K562 (cell line): ENCODE measurements around the gene PHF12. TPM values are rescaled to one million over a fixed set of nuclear protein-coding genes. Genes with fewer than 3 reads are reported as not detected.

Experiments used
- ATAC-seq: fragments of 200-7000 bp; cut with Tn5 transposase; 3 replicates; pipeline ENCODE4 v1.9.1; 2020; ENCODE audit warnings: moderate library complexity
- BruUV-seq: library from RNA; stranded (reverse); fragments of 400-500 nt; replicated peaks from 2 replicates; lab custom pipeline; 2021; lab: Mats Ljungman, UMichigan
- CTCF ChIA-PET: fragments of 300-600 bp; formaldehyde crosslinking; extraction: SDS; loops from one replicate; lab custom pipeline; 2021; ENCODE audit warnings: low intra/inter-chr PET ratio; lab: Yijun Ruan, JAX
- POLR2A ChIA-PET: fragments of 300-600, 350-650 bp; sonication (Branson Sonifier 250); formaldehyde crosslinking; extraction: SDS; loops from one replicate; lab custom pipeline; 2021; ENCODE audit warnings: antibody characterized with exemption, inconsistent platforms; lab: Yijun Ruan, JAX
- DNase-seq, 4 experiments: peaks; one replicate each; pipeline versions ENCODE4 v3.0.0 to v3.0.0-alpha.2; 2011 to 2018; ENCODE audit warnings: low spot score in 3 of 4, mixed read lengths in 3 of 4; ENCODE audit errors: extremely low read depth in 1 of 4
- FAIRE-seq: peaks from 2 replicates; lab custom pipeline; 2011; peaks lifted over from hg19 to GRCh38; lab: Jason Lieb, UNC
- H2AFZ ChIP-seq: 2 replicates; pipeline ENCODE4 v1.6.0; 2011; ENCODE audit warnings: low read depth, low read length, control low read depth, inconsistent platforms
- H3K27ac ChIP-seq: fragments of 200-600 bp; 3 replicates; pipeline ENCODE4 v1.8.0; 2011; ENCODE audit warnings: low read depth, mild to moderate bottlenecking, control low read depth, inconsistent platforms, low read length, moderate library complexity, mixed read lengths; ENCODE audit errors: extremely low read depth
- H3K27me3 ChIP-seq, 2 experiments: fragments of 300-600 bp in 1 of 2; 2 replicates in 1 of 2; 3 replicates in 1 of 2; pipeline versions ENCODE4 v1.6.0 to v1.8.0; 2011; ENCODE audit warnings: inconsistent platforms in 2 of 2, low read length in 2 of 2, mild to moderate bottlenecking in 1 of 2, mixed read lengths in 1 of 2, moderate library complexity in 1 of 2; ENCODE audit not compliant: control insufficient read depth in 2 of 2, insufficient read depth in 2 of 2
- H3K36me3 ChIP-seq: fragments of 300-600 bp; 3 replicates; pipeline ENCODE4 v1.8.0; 2011; ENCODE audit warnings: mild to moderate bottlenecking, low read length, inconsistent platforms; ENCODE audit not compliant: control insufficient read depth, insufficient read depth
- H3K4me1 ChIP-seq, 2 experiments: fragments of 200-600 bp in 1 of 2; replicated peaks in 1 of 2; 2 replicates in 1 of 2; 3 replicates in 1 of 2; pipeline versions ENCODE4 v1.5.1 to v1.8.0; 2011; ENCODE audit warnings: inconsistent platforms in 2 of 2, low read length in 2 of 2, mild to moderate bottlenecking in 1 of 2, mixed read lengths in 1 of 2, moderate library complexity in 1 of 2; ENCODE audit not compliant: control insufficient read depth in 2 of 2, insufficient read depth in 2 of 2
- H3K4me2 ChIP-seq: 2 replicates; pipeline ENCODE4 v1.6.1; 2011; ENCODE audit warnings: low read length, control low read depth, inconsistent platforms, mixed read lengths; ENCODE audit not compliant: insufficient read depth
- H3K4me3 ChIP-seq: fragments of 200-600 bp; sonication (generic), shearing (Covaris generic); 2 replicates; pipeline ENCODE4 v1.5.1; 2016; ENCODE audit warnings: control low read depth, inconsistent platforms
- H3K79me2 ChIP-seq: fragments of 200-600 bp; 3 replicates; pipeline ENCODE4 v1.8.0; 2011; ENCODE audit warnings: low read length, inconsistent platforms; ENCODE audit not compliant: control insufficient read depth, insufficient read depth
- H3K9ac ChIP-seq, 2 experiments: 2 replicates each; pipeline versions ENCODE4 v1.6.0 to v1.6.1; 2011; ENCODE audit warnings: low read depth in 2 of 2, low read length in 2 of 2, control low read depth in 1 of 2, inconsistent platforms in 1 of 2, mild to moderate bottlenecking in 1 of 2, mixed read lengths in 1 of 2; ENCODE audit not compliant: insufficient read depth in 1 of 2
- H3K9me1 ChIP-seq: one replicate; pipeline ENCODE4 v1.6.0; 2011; ENCODE audit warnings: inconsistent platforms, mild to moderate bottlenecking, low read length, moderate library complexity; ENCODE audit not compliant: control insufficient read depth, insufficient read depth
- H3K9me3 ChIP-seq: replicated peaks from 2 replicates; pipeline ENCODE4 v1.5.1; 2011; ENCODE audit warnings: low read depth, low read length, inconsistent platforms; ENCODE audit not compliant: control insufficient read depth, insufficient read depth
- H4K20me1 ChIP-seq: replicated peaks from 2 replicates; pipeline ENCODE4 v1.6.1; 2011; ENCODE audit warnings: low read length, inconsistent platforms, mixed read lengths; ENCODE audit not compliant: control insufficient read depth, insufficient read depth
- CBFA2T3 ChIP-seq: fragments of 450-650 bp; IDR thresholded peaks from 2 replicates; pipeline ENCODE4 v1.6.1; 2017
- CXXC5 ChIP-seq: fragments of 250-450 bp; sonication (Bioruptor Pico); IDR thresholded peaks from 2 replicates; pipeline ENCODE4 v1.8.0; 2022; ENCODE audit warnings: inconsistent platforms, mild to moderate bottlenecking, moderate library complexity
- E2F3 ChIP-seq: fragments of 250-450 bp; sonication (Bioruptor Pico); IDR thresholded peaks from 2 replicates; pipeline ENCODE4 v1.4.0; 2020; ENCODE audit warnings: mild to moderate bottlenecking
- FOXK2 ChIP-seq, 2 experiments: fragments of 450-650 bp; IDR thresholded peaks in 1 of 2; conservative IDR thresholded peaks in 1 of 2; 2 replicates each; pipeline ENCODE4 v1.6.1; 2016; ENCODE audit warnings: low read depth in 2 of 2, mild to moderate bottlenecking in 1 of 2
- KDM2B ChIP-seq: fragments of 250-450 bp; sonication (Bioruptor Pico); IDR thresholded peaks from 2 replicates; pipeline ENCODE4 v1.8.0; 2021; ENCODE audit warnings: mild to moderate bottlenecking, moderate library complexity
- KHSRP ChIP-seq: fragments of 450-650 bp; IDR thresholded peaks from 2 replicates; pipeline ENCODE4 v1.6.1; 2017
- KLF1 ChIP-seq: fragments of 450-650 bp; IDR thresholded peaks from 2 replicates; pipeline ENCODE4 v1.6.1; 2016; ENCODE audit warnings: missing genetic modification characterization, missing compliant biosample characterization
- LARP7 ChIP-seq: fragments of 450-650 bp; IDR thresholded peaks from 2 replicates; pipeline ENCODE4 v1.6.1; 2016
- MBD2 ChIP-seq: sonication (generic); IDR thresholded peaks from 2 replicates; pipeline ENCODE4 v1.6.1; 2016; ENCODE audit warnings: low read depth, borderline replicate concordance
- MYBL2 ChIP-seq, 2 experiments: fragments of 450-650 bp in 1 of 2; sonication (generic) in 1 of 2; formaldehyde crosslinking in 1 of 2; IDR thresholded peaks; 2 replicates each; pipeline versions ENCODE4 v1.6.1 to v1.8.1; 2017 to 2022; ENCODE audit warnings: borderline replicate concordance in 1 of 2, inconsistent platforms in 1 of 2, low read depth in 1 of 2, mild to moderate bottlenecking in 1 of 2, missing genetic modification reagents in 1 of 2, moderate library complexity in 1 of 2
- NCOA4 ChIP-seq: fragments of 450-650 bp; IDR thresholded peaks from 2 replicates; pipeline ENCODE4 v1.6.1; 2018; ENCODE audit warnings: mild to moderate bottlenecking; ENCODE audit not compliant: partially characterized antibody
- OTX1 ChIP-seq: fragments of 450-650 bp; formaldehyde crosslinking; IDR thresholded peaks from 2 replicates; pipeline ENCODE4 v1.4.0; 2022; ENCODE audit warnings: mild to moderate bottlenecking
- PHF21A ChIP-seq: fragments of 450-650 bp; IDR thresholded peaks from 2 replicates; pipeline ENCODE4 v1.6.1; 2017; ENCODE audit warnings: low read depth, borderline replicate concordance
- SIN3B ChIP-seq: fragments of 450-650 bp; IDR thresholded peaks from 2 replicates; pipeline ENCODE4 v1.6.1; 2017; ENCODE audit warnings: low read depth, mild to moderate bottlenecking, moderate library complexity
- SNIP1 ChIP-seq: fragments of 450-650 bp; IDR thresholded peaks from 2 replicates; pipeline ENCODE4 v1.7.1; 2017; ENCODE audit warnings: low read depth, mild to moderate bottlenecking
- TOE1 ChIP-seq, 2 experiments: fragments of 450-650 bp in 1 of 2; sonication (generic) in 1 of 2; formaldehyde crosslinking in 1 of 2; IDR thresholded peaks; 2 replicates each; pipeline versions ENCODE4 v1.7.1 to v1.8.0; 2016 to 2022; ENCODE audit warnings: borderline replicate concordance in 2 of 2, mild to moderate bottlenecking in 2 of 2, antibody characterized with exemption in 1 of 2, inconsistent platforms in 1 of 2, low read depth in 1 of 2, missing genetic modification reagents in 1 of 2, moderate library complexity in 1 of 2
- USF1 ChIP-seq: sonication (generic); formaldehyde crosslinking; IDR thresholded peaks from 2 replicates; pipeline ENCODE4 v1.9.0; 2022; ENCODE audit warnings: mild to moderate bottlenecking, missing genetic modification reagents
- USF2 ChIP-seq: sonication (generic); formaldehyde crosslinking; IDR thresholded peaks from 2 replicates; pipeline ENCODE4 v1.5.0; 2020; ENCODE audit warnings: missing genetic modification reagents
- ZNF134 ChIP-seq: fragments of 250-450 bp; sonication (Bioruptor Pico); conservative IDR thresholded peaks from 2 replicates; pipeline ENCODE4 v1.4.0; 2020
- ZNF696 ChIP-seq: fragments of 250-450 bp; sonication (Bioruptor Pico); conservative IDR thresholded peaks from 2 replicates; pipeline ENCODE4 v1.4.0; 2020; ENCODE audit warnings: mild to moderate bottlenecking, moderate library complexity
- ZNF76 ChIP-seq: fragments of 250-450 bp; sonication (Bioruptor Pico); IDR thresholded peaks from 2 replicates; pipeline ENCODE4 v1.4.0; 2020; ENCODE audit warnings: mild to moderate bottlenecking, moderate library complexity, borderline replicate concordance
- WGBS: fragments of 100-300 bp; shearing (Covaris generic); methylation state at CpG from one replicate; pipeline ENCODE4 v1.1.6; 2016; ENCODE audit warnings: low coverage, mixed read lengths; ENCODE audit not compliant: insufficient coverage; ENCODE audit errors: missing lambda C conversion rate; 5-methylcytosine and 5-hydroxymethylcytosine counted together
- in situ Hi-C: fragments of 300-500 bp; cut with MboI; formaldehyde crosslinking; loops from 4 replicates; pipeline ENCODE4 v1.15.0; 2018; ENCODE audit warnings: inconsistent platforms, mixed read lengths
- intact Hi-C: fragments of 100-400 bp; cut with micrococcal nuclease; formaldehyde crosslinking; loops from 2 replicates; pipeline ENCODE4 v1.14.2; 2022
- polyA plus RNA-seq, 8 experiments: library from polyadenylated mRNA; depleted of rRNA in 4 of 8; stranded (reverse) in 5 of 8; unstranded in 3 of 8; fragments of >200 nt; fragmentation: Nextera tagmentation in 2 of 8; fragmentation: Illumina TruSeq in 1 of 8; extraction: Ambion mirVana in 2 of 8; extraction: Trizol in 1 of 8; gene quantifications; 2 replicates each; pipeline versions ENCODE4 v1.2.1 to v1.2.3, GENCODE V29; 2011 to 2014; ENCODE audit warnings: inconsistent platforms in 1 of 8, missing spikeins in 1 of 8
- total RNA-seq, 7 experiments: library from RNA; depleted of rRNA in 6 of 7; stranded (reverse); fragments of >200 nt in 6 of 7; fragmentation: Illumina TruSeq in 2 of 7; extraction: Trizol in 2 of 7; gene quantifications; 2 replicates each; pipeline versions ENCODE4 v1.2.1 to v1.2.3, GENCODE V29; 2011 to 2021; ENCODE audit warnings: low replicate concordance in 1 of 7

The PHF12 gene
- total and polyA plus RNA-seq, 9 of the 15 experiments (the other 6 are each of a cell fraction or from before 2014, with no cell fraction given): 0.82 to 31.3 (median 13.5) TPM

DNA sequence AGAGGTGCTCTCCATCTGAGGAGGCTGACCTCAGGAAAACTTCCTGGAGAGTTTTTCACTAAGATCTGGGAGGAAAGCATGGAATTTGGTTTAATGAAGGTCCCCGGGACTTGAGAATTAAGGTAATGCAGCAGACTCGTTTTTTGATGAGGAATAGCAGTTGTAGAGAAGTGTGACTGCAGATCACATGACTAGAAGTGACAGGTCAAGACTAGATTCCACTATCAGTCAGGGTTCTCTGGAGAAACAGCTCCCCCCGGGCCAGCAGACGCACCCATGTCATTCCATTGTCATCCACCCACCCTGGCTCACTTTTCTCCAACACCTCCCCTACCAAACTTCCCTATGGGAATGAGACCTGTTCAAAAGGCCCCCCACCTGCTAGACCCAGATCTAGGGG is 46.5 kb downstream of the PHF12 start:
- H2AFZ ChIP-seq: no peak overlapping the region
- no peaks in the 10 kb centered on the region for H3K27me3 ChIP-seq
- H4K20me1 ChIP-seq: 0 out of 2 replicates have a peak, but pooled peaks cover 6% of the 10 kb centered on the region
- H3K9me3 ChIP-seq: no peaks in the 10 kb centered on the region
- ATAC-seq (no peak), FAIRE-seq (peak; percentile 63), DNase-seq (peak in 2 of 4 experiments; percentile 58 to 74)
- intact Hi-C loops: loop anchor here (5.0 to 10.0 kb wide), 4 partner anchors 42 to 310 kb away; partner anchors contain the start of genes PHF12 and SPAG5
- in situ Hi-C loops: no loop called here
- BruUV-seq: no TSS peak
- H3K9ac ChIP-seq: peak overlapping the region; percentile 3 to 31; a peak in 1 of 4 replicates
- peak overlapping the region; percentile 35 for H3K27ac ChIP-seq
- peaks cover 32% of the 10 kb centered on the region for H3K79me2 ChIP-seq
- H3K9me1 ChIP-seq: no peaks in the 10 kb centered on the region
- H3K36me3 ChIP-seq: peaks cover 60% of the 10 kb centered on the region
- 5% methylated on average over 4 of the region's 4 CpGs for WGBS
- peaks cover 70 to 71% of the 10 kb centered on the region in 2 experiments for H3K4me1 ChIP-seq
- H3K4me2 ChIP-seq: peak overlapping the region; percentile 32; the same call in 1 of the 2 replicates
- POLR2A ChIA-PET: interaction anchor here (0.6 to 1.6 kb wide), 6 partner anchors 11 to 178 kb away, joined by 3 to 7 read pairs (median 4); partner anchors contain the start of gene NEK8
- H3K4me3 ChIP-seq: no peak overlapping the region
- CTCF ChIA-PET: interaction anchor here (0.7 to 1.2 kb wide), 3 partner anchors 12 to 20 kb away, joined by 3 to 4 read pairs (median 3); no protein-coding TSS in a partner anchor
- no peak for TF ChIP-seq KLF1 (tag)
- TF ChIP-seq MYBL2 (IDR thresholded peaks at IDR 0.05; ENCODE audit: low read depth): no peak
- TF ChIP-seq MYBL2 (CRISPR knock-in tag; IDR thresholded peaks at IDR 0.05; ENCODE audit: borderline replicate concordance): no peak
- no peak for TF ChIP-seq SIN3B
- TF ChIP-seq OTX1: no peak
- TF ChIP-seq CXXC5: peak; percentile 44
- 0 out of 2 replicates have a peak, but pooled peaks have one; percentile 12 for TF ChIP-seq CBFA2T3
- 0 out of 4 replicates have a peak, but pooled peaks of 1 of the 2 experiments have one; percentile 35 for TF ChIP-seq FOXK2 (conservative IDR thresholded peaks at IDR 0.05 in 1 of 2, IDR thresholded peaks at IDR 0.05 in 1 of 2; ENCODE audit: low read depth in 2 of 2)
- no peak for TF ChIP-seq ZNF696 (CRISPR knock-in tag)
- TF ChIP-seq NCOA4: no peak
- TF ChIP-seq E2F3 (CRISPR knock-in tag): no peak
- TF ChIP-seq PHF21A: no peak
- peak; percentile 67 for TF ChIP-seq USF2
- no peak for TF ChIP-seq LARP7
- no peak for TF ChIP-seq SNIP1
- TF ChIP-seq USF1: peak; percentile 25; the same call in 1 of the 2 replicates
- no peak for TF ChIP-seq KDM2B (CRISPR knock-in tag)
- no peak for TF ChIP-seq ZNF76 (CRISPR knock-in tag)
- TF ChIP-seq ZNF134 (CRISPR knock-in tag): no peak
- peak; percentile 93 for TF ChIP-seq TOE1 (IDR thresholded peaks at IDR 0.05; ENCODE audit: borderline replicate concordance)
- TF ChIP-seq TOE1 (CRISPR knock-in tag; IDR thresholded peaks at IDR 0.05; ENCODE audit: borderline replicate concordance, low read depth): no peak
- no peak for TF ChIP-seq MBD2
- no peak for TF ChIP-seq KHSRP
